Coronary artery (tissue), 2 donors: Measurements from ENCODE around the gene DRD5.
"Not testable (repeated sequence)": the region's sequence is repeated elsewhere in the genome, so short reads cannot be mapped to it uniquely, and the experiment has no call there.

ENCODE experiments used
- DNase-seq: peaks from one replicate; pipeline ENCODE4 v3.0.0-alpha.2; 2017; ENCODE audit warnings: low spot score
- H3K27ac ChIP-seq, 2 donors: fragments of 200-600 bp; sonication (generic); one replicate each; pipeline ENCODE4 v1.5.1; 2016 to 2019
- H3K4me3 ChIP-seq: fragments of 200-600 bp; sonication (generic); 2 replicates; pipeline ENCODE4 v1.5.1; 2016; ENCODE audit warnings: mild to moderate bottlenecking, moderate library complexity
- TF ChIP-seq, protein P1 (sequence below): fragments of 200-600 bp; sonication (generic); IDR thresholded peaks from one replicate; pipeline ENCODE4 v1.5.1; 2019; ENCODE audit warnings: antibody characterized with exemption

The DRD5 gene

DNA sequence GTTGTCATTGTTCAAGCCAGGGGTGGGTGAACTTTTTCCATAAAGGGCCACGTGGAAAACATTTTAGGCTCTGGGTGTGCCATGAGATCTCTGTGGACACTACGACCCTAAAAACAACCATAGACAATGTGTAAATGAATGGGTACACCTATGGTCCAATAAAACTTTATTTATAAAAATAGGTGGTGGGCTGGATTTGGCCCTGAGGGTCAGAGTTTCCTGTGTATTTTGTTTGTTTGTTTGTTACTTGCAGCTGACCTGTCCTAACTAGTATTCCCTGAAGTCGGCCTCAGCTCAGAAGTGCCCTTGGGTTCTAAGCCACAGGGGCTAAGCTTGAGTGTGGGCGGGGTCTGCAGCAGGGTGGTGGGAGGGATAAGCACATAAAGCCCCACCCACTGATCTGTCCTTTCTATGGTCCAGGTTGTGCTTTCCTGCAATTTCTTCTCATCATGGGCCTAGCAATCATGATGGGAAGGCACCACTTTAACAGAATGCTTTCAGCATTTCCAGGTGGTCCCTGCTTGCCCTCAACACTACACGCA is 17.2 kb upstream of the DRD5 start:
- TF ChIP-seq, protein P1, sequence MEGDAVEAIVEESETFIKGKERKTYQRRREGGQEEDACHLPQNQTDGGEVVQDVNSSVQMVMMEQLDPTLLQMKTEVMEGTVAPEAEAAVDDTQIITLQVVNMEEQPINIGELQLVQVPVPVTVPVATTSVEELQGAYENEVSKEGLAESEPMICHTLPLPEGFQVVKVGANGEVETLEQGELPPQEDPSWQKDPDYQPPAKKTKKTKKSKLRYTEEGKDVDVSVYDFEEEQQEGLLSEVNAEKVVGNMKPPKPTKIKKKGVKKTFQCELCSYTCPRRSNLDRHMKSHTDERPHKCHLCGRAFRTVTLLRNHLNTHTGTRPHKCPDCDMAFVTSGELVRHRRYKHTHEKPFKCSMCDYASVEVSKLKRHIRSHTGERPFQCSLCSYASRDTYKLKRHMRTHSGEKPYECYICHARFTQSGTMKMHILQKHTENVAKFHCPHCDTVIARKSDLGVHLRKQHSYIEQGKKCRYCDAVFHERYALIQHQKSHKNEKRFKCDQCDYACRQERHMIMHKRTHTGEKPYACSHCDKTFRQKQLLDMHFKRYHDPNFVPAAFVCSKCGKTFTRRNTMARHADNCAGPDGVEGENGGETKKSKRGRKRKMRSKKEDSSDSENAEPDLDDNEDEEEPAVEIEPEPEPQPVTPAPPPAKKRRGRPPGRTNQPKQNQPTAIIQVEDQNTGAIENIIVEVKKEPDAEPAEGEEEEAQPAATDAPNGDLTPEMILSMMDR = no peak
- Histone ChIP-seq H3K4me3 (no peak overlapping the region), H3K27ac (no peak overlapping the region)
- DNase-seq = no peak

DNA sequence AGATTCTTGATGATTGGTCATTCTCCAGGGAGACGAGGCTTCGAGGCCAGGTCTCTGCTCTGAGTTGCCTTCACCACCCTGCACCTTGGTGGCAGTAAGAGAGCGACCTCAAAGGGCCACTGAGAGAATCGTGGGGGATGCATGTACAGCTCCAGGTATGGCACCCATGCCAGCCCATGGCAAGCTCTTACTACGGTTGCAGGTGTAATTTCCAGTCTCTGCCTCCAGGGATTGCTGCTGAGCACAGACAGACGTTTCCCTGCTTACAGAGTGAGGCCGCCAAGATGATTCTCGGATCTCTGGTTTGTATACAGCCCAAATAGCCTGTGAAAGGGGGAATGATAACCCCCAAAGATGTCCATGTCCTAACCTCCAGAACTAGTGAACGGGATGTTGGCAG is 16.3 kb upstream of the DRD5 start:
- Histone ChIP-seq H3K27ac (no peak overlapping the region), H3K4me3 (no peak overlapping the region)
- DNase-seq = no peak
- TF ChIP-seq, protein P1 = no peak

- Histone ChIP-seq H3K4me3 (no peak overlapping the region), H3K27ac (no peak overlapping the region)
- TF ChIP-seq, protein P1 = no peak
- no peak for DNase-seq
These were observed 12.1 kb upstream of the DRD5 start for GRCh38 chr4:9769321-9769720.

DNA sequence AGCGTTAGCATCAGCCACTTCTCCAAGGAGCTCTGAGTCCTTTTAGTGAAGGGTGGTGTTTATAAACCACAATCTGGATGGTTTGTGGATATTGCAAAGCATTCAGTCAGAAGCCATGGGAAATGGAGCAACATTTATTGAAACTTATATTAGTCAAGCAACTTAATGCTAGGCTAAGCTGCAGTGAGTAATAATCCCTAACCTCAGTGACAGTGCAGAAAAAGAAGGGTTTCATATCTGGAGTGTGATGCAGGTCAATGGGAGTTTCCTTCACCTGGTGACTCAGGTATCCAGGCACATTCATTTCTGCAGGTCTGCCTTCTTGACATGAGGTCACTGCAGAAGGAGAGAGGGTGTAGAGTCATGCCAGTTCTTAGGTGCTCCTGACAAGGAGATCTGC is 10.4 kb upstream of the DRD5 start:
- Histone ChIP-seq H3K27ac (no peak overlapping the region), H3K4me3 (no peak overlapping the region)
- TF ChIP-seq, protein P1 = no peak
- DNase-seq = no peak

- Histone ChIP-seq H3K4me3 (no peak overlapping the region), H3K27ac (no peak overlapping the region)
- TF ChIP-seq, protein P1 = no peak
- no peak for DNase-seq
These were observed 8.0 kb upstream of the DRD5 start for GRCh38 chr4:9773471-9773870.

GRCh38 chr4:9782136-9782436 is 652 bp downstream of the DRD5 start:
- DNase-seq = no peak
- Histone ChIP-seq H3K4me3 (no peak overlapping the region), H3K27ac (no peak overlapping the region)
- TF ChIP-seq, protein P1 = no peak

DNA sequence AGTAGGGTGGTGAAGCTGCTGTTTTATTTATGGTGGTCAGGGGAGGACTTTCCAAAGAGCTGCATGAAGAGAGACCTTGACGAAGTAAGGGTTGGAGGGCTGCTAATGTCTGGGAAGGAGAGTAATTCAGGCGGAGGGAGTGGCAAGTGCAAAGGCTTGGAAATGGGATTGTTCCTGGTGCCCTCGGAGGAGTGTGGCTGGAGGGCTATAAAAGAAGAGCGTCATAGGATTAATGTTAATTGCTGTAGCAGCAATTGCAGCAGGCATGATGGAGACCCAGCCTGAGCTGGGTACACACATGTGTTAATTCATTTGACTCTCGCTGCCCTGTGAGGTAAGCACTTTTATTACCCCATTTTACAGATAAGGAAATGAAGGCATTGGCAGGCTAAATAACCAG is 4.5 kb downstream of the DRD5 start:
- H3K27ac ChIP-seq, H3K4me3 ChIP-seq, DNase-seq: not testable (repeated sequence)

DNA sequence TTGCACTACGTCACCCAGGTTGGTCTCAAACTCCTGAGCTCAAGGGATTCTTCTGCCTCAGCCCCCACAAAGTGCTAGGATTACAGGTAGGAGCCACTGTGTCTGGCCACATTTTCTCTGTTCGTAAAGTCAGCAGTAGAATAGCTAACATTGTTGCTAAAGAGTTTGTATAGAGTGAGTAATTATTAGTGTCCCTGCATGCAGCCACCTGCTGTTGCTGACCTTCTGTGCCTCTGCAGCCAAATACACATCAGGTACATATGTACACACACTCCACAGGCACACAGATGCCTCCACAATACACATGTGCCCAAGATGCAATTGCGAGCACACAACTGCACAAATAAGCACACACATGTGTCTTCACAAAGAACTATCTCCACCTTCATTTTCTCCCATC is 10.9 kb downstream of the DRD5 start:
- no peak overlapping the region for H3K4me3 ChIP-seq
- no peak for DNase-seq
- H3K27ac ChIP-seq = no peak overlapping the region
- TF ChIP-seq, protein P1 = no peak

DNA sequence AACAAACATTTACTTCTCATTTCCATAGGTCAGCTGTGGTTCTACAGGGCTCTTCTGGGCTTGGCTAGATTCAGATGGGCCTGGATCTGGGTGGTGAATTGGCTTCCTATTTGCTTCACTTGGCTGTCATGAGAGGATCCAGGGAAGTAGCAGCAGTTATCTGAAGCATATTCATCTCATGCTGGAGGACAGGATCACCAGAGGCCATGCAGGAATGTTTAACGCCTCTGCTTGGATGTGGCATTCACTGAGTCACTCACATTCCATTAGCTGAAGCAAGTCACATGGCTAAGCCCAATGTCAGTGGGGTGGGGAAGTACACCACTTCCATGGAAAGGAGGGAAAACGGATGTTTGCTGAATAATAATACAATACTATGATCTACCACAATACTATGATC is 15.2 kb downstream of the DRD5 start:
- not testable (repeated sequence) for H3K27ac ChIP-seq, H3K4me3 ChIP-seq, DNase-seq
